HepG2 (cell line): ENCODE results near the gene RUNX3. TPM values are rescaled to one million over a fixed set of nuclear protein-coding genes. Genes with fewer than 3 reads are reported as not detected.
A peak's percentile ranks its signal among the peaks of the same experiment; 100 is the strongest.

ENCODE experiments used
- ARHGAP35 ChIP-seq: sonication (generic); formaldehyde crosslinking; IDR thresholded peaks from 2 replicates; pipeline ENCODE4 v1.9.0; 2022; ENCODE audit warnings: mild to moderate bottlenecking, inconsistent platforms, moderate library complexity, missing genetic modification reagents, borderline replicate concordance
- ATF3 ChIP-seq: sonication (generic); formaldehyde crosslinking; IDR thresholded peaks from 2 replicates; pipeline ENCODE4 v1.4.0; 2020; ENCODE audit warnings: missing genetic modification reagents
- CENPBD1 ChIP-seq: sonication (generic); formaldehyde crosslinking; IDR thresholded peaks from 2 replicates; pipeline ENCODE4 v1.8.0; 2022; ENCODE audit warnings: missing genetic modification reagents, low read depth, mild to moderate bottlenecking, borderline replicate concordance
- HIC2 ChIP-seq: sonication (generic); formaldehyde crosslinking; IDR thresholded peaks from 2 replicates; pipeline ENCODE4 v1.9.0; 2022; ENCODE audit warnings: low read depth, missing genetic modification reagents
- MTA1 ChIP-seq: sonication (generic); formaldehyde crosslinking; IDR thresholded peaks from 2 replicates; pipeline ENCODE4 v1.4.0; 2020; ENCODE audit warnings: missing genetic modification reagents, mild to moderate bottlenecking, borderline replicate concordance
- NFIC ChIP-seq: IDR thresholded peaks from 2 replicates; pipeline ENCODE4 v1.6.1; 2012; ENCODE audit warnings: mild to moderate bottlenecking, low read length, inconsistent platforms
- PCBP2 ChIP-seq: fragments of 200-400 bp; formaldehyde crosslinking; optimal IDR thresholded peaks from 2 replicates; pipeline ENCODE3; 2018; ENCODE audit warnings: low read length, low read depth; ENCODE audit not compliant: poor library complexity, severe bottlenecking
- PLRG1 ChIP-seq: fragments of 450-650 bp; conservative IDR thresholded peaks from 2 replicates; pipeline ENCODE4 v1.6.1; 2016
- ZBTB37 ChIP-seq: sonication (generic); formaldehyde crosslinking; IDR thresholded peaks from 2 replicates; pipeline ENCODE4 v1.4.0; 2020; ENCODE audit warnings: mild to moderate bottlenecking, missing genetic modification reagents
- ZMYM2 ChIP-seq: sonication (generic); formaldehyde crosslinking; IDR thresholded peaks from 2 replicates; pipeline ENCODE4 v1.8.0; 2022; ENCODE audit warnings: mild to moderate bottlenecking, missing genetic modification reagents
- ZNF180 ChIP-seq: sonication (generic); formaldehyde crosslinking; IDR thresholded peaks from 2 replicates; pipeline ENCODE4 v1.4.0; 2020; ENCODE audit warnings: low read depth, missing genetic modification reagents, borderline replicate concordance
- ZNF318 ChIP-seq: sonication (generic); formaldehyde crosslinking; IDR thresholded peaks from 2 replicates; pipeline ENCODE4 v1.4.0; 2020; ENCODE audit warnings: mild to moderate bottlenecking, missing genetic modification reagents
- ZNF335 ChIP-seq: sonication (generic); formaldehyde crosslinking; IDR thresholded peaks from 2 replicates; pipeline ENCODE4 v1.4.0; 2020; ENCODE audit warnings: missing genetic modification reagents
- ZNF781 ChIP-seq: sonication (generic); formaldehyde crosslinking; IDR thresholded peaks from 2 replicates; pipeline ENCODE4 v1.5.1; 2020; ENCODE audit warnings: borderline replicate concordance, mild to moderate bottlenecking, missing genetic modification reagents; ENCODE audit errors: not compliant biosample characterization
- polyA plus RNA-seq, 8 experiments: library from polyadenylated mRNA; depleted of rRNA in 3 of 8; stranded (reverse) in 7 of 8; unstranded in 1 of 8; fragments of >200 nt; fragmentation: Illumina TruSeq in 4 of 8; extraction: Trizol in 4 of 8; gene quantifications; 2 replicates each; pipeline versions ENCODE4 v1.2.1 to v1.2.3, GENCODE V29; 2011 to 2016; ENCODE audit warnings: low read depth in 4 of 8, missing spikeins in 1 of 8, mixed read lengths in 1 of 8; ENCODE audit not compliant: insufficient read depth in 1 of 8
- total RNA-seq, 5 experiments: library from RNA; depleted of rRNA; stranded (reverse); fragments of >200 nt; fragmentation: Illumina TruSeq; extraction: Trizol; gene quantifications; 2 replicates each; pipeline ENCODE4 v1.2.3, GENCODE V29; 2016; ENCODE audit warnings: low read depth in 1 of 5

Gene RUNX3
- total and polyA plus RNA-seq, 2 of the 13 experiments (the other 11 are each of a cell fraction or from before 2014, with no cell fraction given), result 0.04 to 0.22 TPM

- TF ChIP-seq ZMYM2 (CRISPR knock-in tag), result peak; percentile 86
- no peak for TF ChIP-seq ZNF781 (CRISPR knock-in tag)
- peak; percentile 68 for TF ChIP-seq MTA1 (CRISPR knock-in tag)
- no peak for TF ChIP-seq NFIC
- no peak for TF ChIP-seq HIC2 (CRISPR knock-in tag)
- no peak; the same call in 1 of the 2 replicates for TF ChIP-seq ZNF180 (CRISPR knock-in tag)
- TF ChIP-seq ARHGAP35 (CRISPR knock-in tag), result no peak
- no peak for TF ChIP-seq PLRG1
- 0 out of 2 replicates have a peak, but pooled peaks have one; percentile 21 for TF ChIP-seq ATF3 (CRISPR knock-in tag)
- TF ChIP-seq ZBTB37 (CRISPR knock-in tag), result no peak
- no peak for TF ChIP-seq PCBP2
- no peak for TF ChIP-seq CENPBD1 (CRISPR knock-in tag)
- no peak for TF ChIP-seq ZNF318 (CRISPR knock-in tag)
- TF ChIP-seq ZNF335, result no peak
Measured at GRCh38 chr1:24910751-24911650, 19.1 kb downstream of the RUNX3 start (continued).
